Measurements from ENCODE around the gene KCNMA1. TPM values are rescaled to one million over a fixed set of nuclear protein-coding genes. Genes with fewer than 3 reads are reported as not detected.
A peak's percentile ranks its signal among the peaks of the same experiment; 100 is the strongest.

The KCNMA1 gene
- total RNA-seq, 1 experiment from 2014 or later: 143 TPM

DNA sequence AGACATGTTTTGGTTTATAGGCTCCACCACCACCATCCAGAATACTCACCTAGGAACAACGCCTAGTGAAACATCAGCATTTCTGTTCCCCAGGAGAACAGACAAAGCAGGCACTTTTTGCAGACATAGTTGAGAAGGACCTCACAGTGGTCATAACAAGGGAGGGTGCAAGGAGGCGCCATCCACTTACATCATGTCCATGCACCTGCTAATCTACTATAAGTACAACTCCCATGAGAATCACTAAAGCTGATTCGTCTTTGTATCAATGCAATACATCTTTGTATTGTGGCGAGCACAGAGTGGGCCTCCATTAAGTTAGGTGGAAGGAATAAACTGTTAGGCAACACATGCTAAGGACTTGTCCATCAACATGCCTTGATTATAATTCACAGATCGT, 207.1 kb downstream of the KCNMA1 start:
- POLR2A ChIA-PET (ENCODE audit: unreplicated experiment): no interaction called here
- no peaks in the 10 kb centered on the region for H4K20me1 ChIP-seq (ENCODE audit: low read length)
- H3K4me1 ChIP-seq (ENCODE audit: insufficient read depth, low read length): peaks cover 10% of the 10 kb centered on the region
- CTCF ChIA-PET: no interaction called here
- 0 out of 2 replicates have a peak, but pooled peaks cover 4% of the 10 kb centered on the region for H3K79me2 ChIP-seq (ENCODE audit: low read length)
- ATAC-seq (no peak), DNase-seq (no peak)
- BruUV-seq (replicated peaks): no TSS peak
- H3K9me2 ChIP-seq (replicated peaks; ENCODE audit: low read length): no peaks in the 10 kb centered on the region
- no peaks in the 10 kb centered on the region for H3K27me3 ChIP-seq (ENCODE audit: low read length)
- no peaks in the 10 kb centered on the region for H3F3A ChIP-seq (ENCODE audit: low read length, unreplicated experiment)
- no peaks in the 10 kb centered on the region for H3K9me3 ChIP-seq (ENCODE audit: low read length)
- no peak overlapping the region for H2AFZ ChIP-seq (ENCODE audit: low read length)
- intact Hi-C loops (cut with micrococcal nuclease): no loop called here
- no peaks in the 10 kb centered on the region for H3K36me3 ChIP-seq (ENCODE audit: low read depth, low read length)
- H3K4me3 ChIP-seq (ENCODE audit: low read length): no peak overlapping the region
- H3K27ac ChIP-seq (ENCODE audit: low read length): no peak overlapping the region
- H3K4me2 ChIP-seq (ENCODE audit: low read length): no peak overlapping the region
- TF ChIP-seq, protein P1, sequence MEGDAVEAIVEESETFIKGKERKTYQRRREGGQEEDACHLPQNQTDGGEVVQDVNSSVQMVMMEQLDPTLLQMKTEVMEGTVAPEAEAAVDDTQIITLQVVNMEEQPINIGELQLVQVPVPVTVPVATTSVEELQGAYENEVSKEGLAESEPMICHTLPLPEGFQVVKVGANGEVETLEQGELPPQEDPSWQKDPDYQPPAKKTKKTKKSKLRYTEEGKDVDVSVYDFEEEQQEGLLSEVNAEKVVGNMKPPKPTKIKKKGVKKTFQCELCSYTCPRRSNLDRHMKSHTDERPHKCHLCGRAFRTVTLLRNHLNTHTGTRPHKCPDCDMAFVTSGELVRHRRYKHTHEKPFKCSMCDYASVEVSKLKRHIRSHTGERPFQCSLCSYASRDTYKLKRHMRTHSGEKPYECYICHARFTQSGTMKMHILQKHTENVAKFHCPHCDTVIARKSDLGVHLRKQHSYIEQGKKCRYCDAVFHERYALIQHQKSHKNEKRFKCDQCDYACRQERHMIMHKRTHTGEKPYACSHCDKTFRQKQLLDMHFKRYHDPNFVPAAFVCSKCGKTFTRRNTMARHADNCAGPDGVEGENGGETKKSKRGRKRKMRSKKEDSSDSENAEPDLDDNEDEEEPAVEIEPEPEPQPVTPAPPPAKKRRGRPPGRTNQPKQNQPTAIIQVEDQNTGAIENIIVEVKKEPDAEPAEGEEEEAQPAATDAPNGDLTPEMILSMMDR (conservative IDR thresholded peaks at IDR 0.05; ENCODE audit: low read depth, low read length): peak; percentile 39
- TF ChIP-seq EZH2phosphoT487 (IDR thresholded peaks at IDR 0.05; ENCODE audit: borderline replicate concordance, low read length): no peak
- H3K9ac ChIP-seq (ENCODE audit: low read length): no peak overlapping the region

DNA sequence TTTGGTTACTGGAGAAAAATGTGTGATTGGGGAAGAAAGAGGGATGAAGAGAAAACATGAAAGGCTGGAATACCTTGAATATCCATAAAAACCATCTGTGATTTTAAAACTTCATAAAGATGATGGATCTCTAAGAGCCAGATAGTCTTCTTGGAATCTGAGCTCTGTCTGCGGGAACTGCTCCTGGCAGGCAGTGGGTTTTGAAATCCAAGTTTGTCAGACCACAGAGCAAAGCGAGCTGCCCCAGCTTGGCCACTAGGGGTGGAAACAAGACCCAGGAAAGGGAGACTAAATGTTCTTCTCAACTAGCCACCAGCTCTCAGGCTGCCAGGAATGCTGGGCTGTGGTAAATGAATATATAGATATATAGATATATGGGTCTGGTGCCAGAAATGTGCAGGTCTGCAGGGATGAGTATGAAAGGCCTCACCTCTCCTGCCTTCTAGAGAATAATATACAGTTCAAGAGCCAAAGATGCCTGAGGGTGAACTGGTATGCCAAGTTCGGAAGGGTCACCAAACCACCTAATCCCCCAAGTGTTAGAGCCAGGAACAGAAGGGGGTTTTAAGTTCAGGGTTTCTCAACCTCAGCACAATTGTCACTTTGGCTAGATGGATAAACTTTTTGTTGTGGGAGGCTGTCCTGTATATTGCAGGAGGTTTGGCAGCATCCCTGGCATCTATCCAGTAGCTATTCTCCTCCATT, 208.8 kb downstream of the KCNMA1 start:
- Histone ChIP-seq H3K36me3 (ENCODE audit: low read depth, low read length) (no peaks in the 10 kb centered on the region), H3K9me3 (ENCODE audit: low read length) (no peaks in the 10 kb centered on the region), H2AFZ (ENCODE audit: low read length) (no peak overlapping the region), H3K27me3 (ENCODE audit: low read length) (no peaks in the 10 kb centered on the region), H3K9ac (ENCODE audit: low read length) (no peak overlapping the region), H3K4me3 (ENCODE audit: low read length) (no peak overlapping the region), H3K27ac (ENCODE audit: low read length) (no peak overlapping the region), H4K20me1 (ENCODE audit: low read length) (no peaks in the 10 kb centered on the region), H3K79me2 (ENCODE audit: low read length) (0 out of 2 replicates have a peak, but pooled peaks cover 4% of the 10 kb centered on the region), H3F3A (ENCODE audit: low read length, unreplicated experiment) (no peaks in the 10 kb centered on the region), H3K4me1 (ENCODE audit: insufficient read depth, low read length) (peaks cover 10% of the 10 kb centered on the region), H3K9me2 (replicated peaks; ENCODE audit: low read length) (no peaks in the 10 kb centered on the region), H3K4me2 (ENCODE audit: low read length) (no peak overlapping the region)
- ChIA-PET POLR2A (ENCODE audit: unreplicated experiment) (interaction anchor here (0.6 to 0.7 kb wide), 3 partner anchors 20 to 261 kb away, joined by 3 to 4 read pairs (median 3); no protein-coding TSS in a partner anchor), CTCF (interaction anchor here (0.6 to 1.2 kb wide), 13 partner anchors 27 to 491 kb away, joined by 3 to 13 read pairs (median 3); no protein-coding TSS in a partner anchor)
- TF ChIP-seq, protein P1 (conservative IDR thresholded peaks at IDR 0.05; ENCODE audit: low read depth, low read length): peak; percentile 98
- TF ChIP-seq EZH2phosphoT487 (IDR thresholded peaks at IDR 0.05; ENCODE audit: borderline replicate concordance, low read length): no peak
- TF ChIP-seq EZH2 (IDR thresholded peaks at IDR 0.05; ENCODE audit: low read length, unreplicated experiment): no peak
- DNase-seq (peak; percentile 92), ATAC-seq (peak; percentile 68)
- BruUV-seq (replicated peaks): no TSS peak
- intact Hi-C loops (cut with micrococcal nuclease): loop anchor here (1.0 to 2.0 kb wide), 2 partner anchors 37 to 212 kb away; no protein-coding TSS in a partner anchor

DNA sequence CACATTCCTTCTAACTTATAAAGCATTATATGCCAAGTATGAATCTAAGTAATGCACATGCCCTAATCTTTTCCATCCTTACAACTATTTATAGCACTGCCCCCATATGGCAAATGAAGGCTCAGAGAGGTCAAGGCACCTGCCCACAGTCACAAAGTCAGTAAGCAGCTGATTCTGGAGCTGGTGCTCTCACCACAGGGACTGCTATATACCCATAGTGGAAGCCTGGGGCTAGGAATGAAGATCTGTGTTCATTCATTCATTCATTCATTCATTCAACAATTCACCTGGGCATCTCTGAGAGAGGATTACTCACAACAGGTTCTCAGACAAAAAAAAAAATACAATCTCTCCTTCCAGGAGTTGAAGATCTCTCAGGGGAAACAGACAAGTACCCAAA, 213.4 kb downstream of the KCNMA1 start:
- intact Hi-C loops (cut with micrococcal nuclease): no loop called here

More for the DNA sequence above, 213.4 kb downstream of the KCNMA1 start:
- TF ChIP-seq, protein P1 (conservative IDR thresholded peaks at IDR 0.05; ENCODE audit: low read depth, low read length): no peak
- no peak for TF ChIP-seq EZH2phosphoT487 (IDR thresholded peaks at IDR 0.05; ENCODE audit: borderline replicate concordance, low read length)
- TF ChIP-seq EZH2 (IDR thresholded peaks at IDR 0.05; ENCODE audit: low read length, unreplicated experiment): no peak
- CTCF ChIA-PET: no interaction called here
- H3K4me1 ChIP-seq (ENCODE audit: insufficient read depth, low read length): no peaks in the 10 kb centered on the region
- H3K79me2 ChIP-seq (ENCODE audit: low read length): 0 out of 2 replicates have a peak, but pooled peaks cover 3% of the 10 kb centered on the region
- no peaks in the 10 kb centered on the region for H4K20me1 ChIP-seq (ENCODE audit: low read length)
- no peak overlapping the region for H3K27ac ChIP-seq (ENCODE audit: low read length)
- no peaks in the 10 kb centered on the region for H3K36me3 ChIP-seq (ENCODE audit: low read depth, low read length)
- H3K4me2 ChIP-seq (ENCODE audit: low read length): no peak overlapping the region
- H3K9me3 ChIP-seq (ENCODE audit: low read length): no peaks in the 10 kb centered on the region
- POLR2A ChIA-PET (ENCODE audit: unreplicated experiment): interaction anchor here (0.6 kb wide), 1 partner anchor 119 kb away, joined by 7 read pairs; no protein-coding TSS in a partner anchor
- H2AFZ ChIP-seq (ENCODE audit: low read length): no peak overlapping the region
- H3K9ac ChIP-seq (ENCODE audit: low read length): no peak overlapping the region
- no peak for DNase-seq
- no TSS peak for BruUV-seq (replicated peaks)
- no peaks in the 10 kb centered on the region for H3K9me2 ChIP-seq (replicated peaks; ENCODE audit: low read length)
- no peak for ATAC-seq
- H3K27me3 ChIP-seq (ENCODE audit: low read length): no peaks in the 10 kb centered on the region
- no peaks in the 10 kb centered on the region for H3F3A ChIP-seq (ENCODE audit: low read length, unreplicated experiment)
- no peak overlapping the region for H3K4me3 ChIP-seq (ENCODE audit: low read length)

All from PC-3 (cell line).